ENCODE data around the gene MED4.
A peak's percentile ranks its signal among the peaks of the same experiment; 100 is the strongest.
"Not testable (repeated sequence)": the region's sequence is repeated elsewhere in the genome, so short reads cannot be mapped to it uniquely, and the experiment has no call there.

The MED4 gene

DNA sequence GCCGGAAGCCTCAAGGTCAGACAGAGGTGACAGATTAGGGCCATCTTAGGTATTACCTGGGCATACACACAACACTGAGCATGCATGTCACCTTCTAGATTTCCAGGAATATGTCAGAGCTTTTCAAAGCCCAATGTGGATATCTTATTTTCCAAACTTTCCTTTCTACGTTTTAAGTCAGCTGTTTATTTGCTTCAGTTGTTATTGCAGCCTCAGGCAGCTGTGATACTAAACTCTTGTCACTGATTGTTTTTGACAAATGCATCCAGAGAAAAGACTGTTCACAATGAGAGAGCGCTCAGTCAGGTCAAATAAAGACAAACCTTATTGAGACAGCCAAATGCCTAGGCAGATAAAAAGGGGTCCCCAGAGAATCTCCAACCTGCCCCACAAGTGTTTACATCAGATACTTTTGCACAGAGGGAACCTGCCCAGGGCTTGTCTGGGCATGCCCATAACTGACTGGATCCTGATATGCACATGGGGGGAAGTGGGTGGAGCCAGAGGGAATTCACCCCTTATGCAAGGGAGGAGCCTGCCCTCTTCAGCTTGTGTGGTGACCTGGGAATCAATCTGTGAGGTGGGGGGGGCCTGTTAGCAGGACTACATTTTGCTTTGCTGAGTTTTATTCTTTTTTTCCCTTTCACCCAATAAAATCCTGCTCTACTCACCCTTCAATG, 28.5 kb downstream of the MED4 start:
- H3K4me3 ChIP-seq (ENCODE audit: low read depth, low read length): no peak overlapping the region
- in situ Hi-C loops (cut with HindIII; ENCODE audit: low sequenced_read_pairs): no loop called here
- TF ChIP-seq, protein P1, sequence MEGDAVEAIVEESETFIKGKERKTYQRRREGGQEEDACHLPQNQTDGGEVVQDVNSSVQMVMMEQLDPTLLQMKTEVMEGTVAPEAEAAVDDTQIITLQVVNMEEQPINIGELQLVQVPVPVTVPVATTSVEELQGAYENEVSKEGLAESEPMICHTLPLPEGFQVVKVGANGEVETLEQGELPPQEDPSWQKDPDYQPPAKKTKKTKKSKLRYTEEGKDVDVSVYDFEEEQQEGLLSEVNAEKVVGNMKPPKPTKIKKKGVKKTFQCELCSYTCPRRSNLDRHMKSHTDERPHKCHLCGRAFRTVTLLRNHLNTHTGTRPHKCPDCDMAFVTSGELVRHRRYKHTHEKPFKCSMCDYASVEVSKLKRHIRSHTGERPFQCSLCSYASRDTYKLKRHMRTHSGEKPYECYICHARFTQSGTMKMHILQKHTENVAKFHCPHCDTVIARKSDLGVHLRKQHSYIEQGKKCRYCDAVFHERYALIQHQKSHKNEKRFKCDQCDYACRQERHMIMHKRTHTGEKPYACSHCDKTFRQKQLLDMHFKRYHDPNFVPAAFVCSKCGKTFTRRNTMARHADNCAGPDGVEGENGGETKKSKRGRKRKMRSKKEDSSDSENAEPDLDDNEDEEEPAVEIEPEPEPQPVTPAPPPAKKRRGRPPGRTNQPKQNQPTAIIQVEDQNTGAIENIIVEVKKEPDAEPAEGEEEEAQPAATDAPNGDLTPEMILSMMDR (IDR thresholded peaks at IDR 0.05; ENCODE audit: low read depth, low read length, missing control alignments): no peak
- no peak for DNase-seq (ENCODE audit: low read depth)

DNA sequence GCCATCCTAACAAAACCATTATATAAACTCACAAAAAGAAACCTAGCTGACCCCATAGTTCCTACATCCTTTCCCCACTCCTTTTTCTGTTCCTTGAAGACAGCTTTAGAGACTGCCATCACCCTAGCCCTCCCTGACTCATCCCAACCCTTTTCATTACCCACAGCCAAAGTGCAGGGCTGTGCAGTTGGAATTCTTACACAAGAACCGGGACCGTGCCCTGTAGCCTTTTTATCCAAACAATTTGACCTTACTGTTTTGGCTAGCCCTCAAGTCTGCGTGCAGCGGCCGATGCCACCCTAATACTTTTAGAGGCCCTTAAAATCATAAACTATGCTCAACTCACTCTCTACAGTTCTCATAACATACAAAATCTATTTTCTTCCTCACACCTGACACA, 35.0 kb downstream of the MED4 start:
- H3K4me3 ChIP-seq (ENCODE audit: low read depth, low read length); DNase-seq (ENCODE audit: low read depth); in situ Hi-C loops (cut with HindIII; ENCODE audit: low sequenced_read_pairs): not testable (repeated sequence)

DNA sequence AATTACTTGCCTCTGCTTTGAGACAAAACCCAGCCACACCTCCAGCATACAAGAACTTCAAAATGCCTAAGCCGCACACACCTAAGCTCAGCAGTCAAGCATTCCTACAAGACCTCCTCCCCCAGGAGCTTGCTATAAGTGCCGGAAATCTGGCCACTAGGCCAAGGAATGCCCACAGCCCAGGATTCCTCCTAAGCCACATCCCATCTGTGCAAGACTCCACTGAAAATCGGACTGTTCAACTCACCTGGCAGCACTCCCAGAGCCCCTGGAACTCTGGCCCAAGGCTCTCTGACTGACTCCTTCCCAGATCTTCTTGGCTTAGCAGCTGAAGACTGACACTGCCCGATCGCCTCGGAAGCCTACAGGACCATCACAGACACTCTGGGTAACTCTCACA, 36.4 kb downstream of the MED4 start:
- in situ Hi-C loops (cut with HindIII; ENCODE audit: low sequenced_read_pairs); H3K4me3 ChIP-seq (ENCODE audit: low read depth, low read length): not testable (repeated sequence)
- DNase-seq (ENCODE audit: low read depth): peak; percentile 24

DNA sequence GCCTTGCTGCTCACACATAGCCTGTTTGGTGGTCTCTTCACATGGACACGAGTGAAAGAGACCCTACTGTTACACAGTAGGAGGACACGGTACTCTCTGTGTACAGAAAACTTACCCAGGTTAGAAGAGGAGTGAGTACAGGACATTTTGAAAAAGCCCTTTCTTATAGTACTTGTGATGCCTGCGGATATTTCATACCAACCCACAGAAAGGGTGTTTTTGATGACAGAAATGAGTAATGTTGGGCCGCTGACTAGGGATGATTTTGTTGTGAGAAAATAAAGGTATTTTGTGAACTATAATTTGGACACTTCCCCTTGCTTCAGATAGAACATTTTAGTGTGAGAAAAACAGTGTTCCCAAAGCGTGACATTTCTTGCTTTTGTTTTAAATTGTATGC, 39.2 kb downstream of the MED4 start:
- TF ChIP-seq, protein P1 (IDR thresholded peaks at IDR 0.05; ENCODE audit: low read depth, low read length, missing control alignments): no peak
- H3K4me3 ChIP-seq (ENCODE audit: low read depth, low read length): no peak overlapping the region
- DNase-seq (ENCODE audit: low read depth): no peak
- in situ Hi-C loops (cut with HindIII; ENCODE audit: low sequenced_read_pairs): no loop called here

DNA sequence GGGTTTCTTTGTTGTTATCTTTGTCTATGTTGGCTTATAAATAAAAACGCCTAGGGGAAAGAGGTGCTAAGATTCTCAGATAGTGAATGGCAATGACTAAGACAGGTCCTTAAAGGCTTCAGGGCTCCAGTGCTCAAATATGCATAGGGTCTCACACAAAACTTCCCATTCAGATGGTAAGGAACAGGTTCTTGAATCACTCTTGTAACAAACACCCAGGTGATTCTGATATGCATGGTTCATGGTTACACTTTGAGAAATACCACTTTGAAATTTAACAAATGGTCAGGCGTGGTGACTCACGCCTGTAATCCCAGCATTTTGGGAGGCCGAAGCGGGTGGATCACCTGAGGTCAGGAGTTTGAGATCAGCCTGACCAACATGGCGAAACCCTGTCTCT, 40.3 kb downstream of the MED4 start:
- no peak for DNase-seq (ENCODE audit: low read depth)
- in situ Hi-C loops (cut with HindIII; ENCODE audit: low sequenced_read_pairs): no loop called here
- no peak overlapping the region for H3K4me3 ChIP-seq (ENCODE audit: low read depth, low read length)
- TF ChIP-seq, protein P1 (IDR thresholded peaks at IDR 0.05; ENCODE audit: low read depth, low read length, missing control alignments): no peak

DNA sequence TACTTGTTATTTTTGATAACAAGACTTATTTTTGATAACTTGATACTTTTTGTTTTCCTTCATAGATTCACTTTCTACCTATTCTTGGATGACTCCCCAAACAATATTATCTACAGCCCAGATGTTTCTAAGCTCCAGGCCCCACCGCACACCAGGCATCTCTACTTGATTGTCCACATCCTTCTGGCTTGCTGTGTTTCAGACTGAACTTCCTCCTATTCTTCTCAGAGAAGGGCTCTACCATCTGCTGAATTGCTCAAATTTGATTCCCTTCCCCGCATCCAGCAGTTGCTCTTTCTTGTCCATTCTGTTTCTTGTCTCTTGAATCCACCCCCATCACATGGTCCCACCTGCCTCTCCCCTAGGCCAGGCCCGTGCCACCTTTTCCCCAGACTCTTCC, 44.4 kb downstream of the MED4 start:
- in situ Hi-C loops (cut with HindIII; ENCODE audit: low sequenced_read_pairs): no loop called here
- TF ChIP-seq, protein P1 (IDR thresholded peaks at IDR 0.05; ENCODE audit: low read depth, low read length, missing control alignments): no peak
- DNase-seq (ENCODE audit: low read depth): no peak
- H3K4me3 ChIP-seq (ENCODE audit: low read depth, low read length): no peak overlapping the region

GRCh38 chr13:48043789-48044503, 51.0 kb downstream of the MED4 start:
- in situ Hi-C loops (cut with HindIII; ENCODE audit: low sequenced_read_pairs): no loop called here
- TF ChIP-seq, protein P1 (IDR thresholded peaks at IDR 0.05; ENCODE audit: low read depth, low read length, missing control alignments): no peak
- peak; percentile 42 for DNase-seq (ENCODE audit: low read depth)
- no peak overlapping the region for H3K4me3 ChIP-seq (ENCODE audit: low read depth, low read length)

Measured in astrocyte of the cerebellum (primary cell).